Measurements from ENCODE around the gene TLCD1.
"Not testable (repeated sequence)": the region's sequence is repeated elsewhere in the genome, so short reads cannot be mapped to it uniquely, and the experiment has no call there.

The TLCD1 gene

GRCh38 chr17:28725660-28726225, 290 bp downstream of the TLCD1 start:
- H3K9me3 ChIP-seq (ENCODE audit: severe bottlenecking) = no peaks in the 10 kb centered on the region
- H3K4me3 ChIP-seq (ENCODE audit: low read depth, low read length) = peak overlapping the region; percentile 60
- TF ChIP-seq CTCF (IDR thresholded peaks at IDR 0.05; ENCODE audit: low read depth, low read length) = no peak
- no peaks in the 10 kb centered on the region for H3K27me3 ChIP-seq (ENCODE audit: insufficient read depth, low read depth, severe bottlenecking)
- peaks cover 52% of the 10 kb centered on the region for H3K36me3 ChIP-seq
- peak; percentile 64 for DNase-seq
- peak overlapping the region; percentile 94 for H3K27ac ChIP-seq

- H3K4me3 ChIP-seq (ENCODE audit: low read depth, low read length) = peak overlapping the region; percentile 60
- DNase-seq = peak; percentile 46
- H3K27ac ChIP-seq = peak overlapping the region; percentile 94
- H3K9me3 ChIP-seq (ENCODE audit: severe bottlenecking) = no peaks in the 10 kb centered on the region
- peaks cover 57% of the 10 kb centered on the region for H3K36me3 ChIP-seq
- peak; percentile 26; the same call in 1 of the 2 replicates for TF ChIP-seq CTCF (IDR thresholded peaks at IDR 0.05; ENCODE audit: low read depth, low read length)
- H3K27me3 ChIP-seq (ENCODE audit: insufficient read depth, low read depth, severe bottlenecking) = no peaks in the 10 kb centered on the region
Measured at GRCh38 chr17:28725166-28725659, 820 bp downstream of the TLCD1 start.

- Histone ChIP-seq H3K27me3 (ENCODE audit: insufficient read depth, low read depth, severe bottlenecking) (no peaks in the 10 kb centered on the region), H3K27ac (peak overlapping the region; percentile 94), H3K36me3 (peaks cover 61% of the 10 kb centered on the region), H3K9me3 (ENCODE audit: severe bottlenecking) (no peaks in the 10 kb centered on the region), H3K4me3 (ENCODE audit: low read depth, low read length) (peak overlapping the region; percentile 60)
- no peak for DNase-seq
- TF ChIP-seq CTCF (IDR thresholded peaks at IDR 0.05; ENCODE audit: low read depth, low read length) = no peak
Measured at GRCh38 chr17:28724500-28725165, 1.4 kb downstream of the TLCD1 start.

GRCh38 chr17:28723836-28724499, 2.1 kb downstream of the TLCD1 start:
- not testable (repeated sequence) for DNase-seq; H3K9me3 ChIP-seq (ENCODE audit: severe bottlenecking); H3K4me3 ChIP-seq (ENCODE audit: low read depth, low read length); H3K27me3 ChIP-seq (ENCODE audit: insufficient read depth, low read depth, severe bottlenecking)
- Histone ChIP-seq H3K27ac (peak overlapping the region; percentile 9), H3K36me3 (peaks cover 61% of the 10 kb centered on the region)

GRCh38 chr17:28723159-28723835, 2.7 kb downstream of the TLCD1 start:
- no peak for TF ChIP-seq CTCF (IDR thresholded peaks at IDR 0.05; ENCODE audit: low read depth, low read length)
- Histone ChIP-seq H3K36me3 (peaks cover 61% of the 10 kb centered on the region), H3K27me3 (ENCODE audit: insufficient read depth, low read depth, severe bottlenecking) (no peaks in the 10 kb centered on the region), H3K4me3 (ENCODE audit: low read depth, low read length) (no peak overlapping the region), H3K9me3 (ENCODE audit: severe bottlenecking) (no peaks in the 10 kb centered on the region), H3K27ac (peak overlapping the region; percentile 46)
- no peak for DNase-seq
